Measurements from ENCODE around the gene ASNSD1. TPM values are rescaled to one million over a fixed set of nuclear protein-coding genes. Genes with fewer than 3 reads are reported as not detected.
"Not testable (repeated sequence)": the region's sequence is repeated elsewhere in the genome, so short reads cannot be mapped to it uniquely, and the experiment has no call there.

ASNSD1 gene
- total RNA-seq, 2 donors from 2014 or later = 48.2 to 59.3 TPM

DNA sequence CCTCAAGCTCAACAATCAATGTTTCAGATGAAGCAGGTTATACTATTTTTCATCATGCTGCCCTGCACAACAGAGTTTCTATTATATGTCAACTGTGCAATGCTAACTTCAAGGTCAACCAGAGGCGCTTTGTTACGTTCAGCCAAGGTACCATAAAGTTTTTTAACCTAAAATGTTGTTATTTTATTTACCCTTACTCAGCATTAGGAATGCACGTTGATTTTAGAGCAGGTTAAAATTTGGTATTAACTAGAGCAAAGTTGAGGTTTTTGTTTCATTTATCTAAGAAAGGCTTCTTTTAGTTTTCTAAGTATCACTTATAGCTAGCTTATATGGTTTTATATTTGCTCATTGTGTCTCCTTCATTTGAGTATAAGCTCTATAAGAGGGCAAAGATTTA lies 35.0 kb downstream of the ASNSD1 start:
- Histone ChIP-seq H3K4me3 (no peak overlapping the region), H3K27me3 (replicated peaks; ENCODE audit: insufficient read depth) (no peaks in the 10 kb centered on the region), H3K36me3 (no peaks in the 10 kb centered on the region), H3K9me3 (no peaks in the 10 kb centered on the region), H3K4me1 (ENCODE audit: control insufficient read depth in 1 of 2, low read depth in 2 of 2) (no peaks in the 10 kb centered on the region), H3K27ac (no peak overlapping the region)
- DNase-seq (ENCODE audit: low spot score) = no peak
- TF ChIP-seq, protein P1, sequence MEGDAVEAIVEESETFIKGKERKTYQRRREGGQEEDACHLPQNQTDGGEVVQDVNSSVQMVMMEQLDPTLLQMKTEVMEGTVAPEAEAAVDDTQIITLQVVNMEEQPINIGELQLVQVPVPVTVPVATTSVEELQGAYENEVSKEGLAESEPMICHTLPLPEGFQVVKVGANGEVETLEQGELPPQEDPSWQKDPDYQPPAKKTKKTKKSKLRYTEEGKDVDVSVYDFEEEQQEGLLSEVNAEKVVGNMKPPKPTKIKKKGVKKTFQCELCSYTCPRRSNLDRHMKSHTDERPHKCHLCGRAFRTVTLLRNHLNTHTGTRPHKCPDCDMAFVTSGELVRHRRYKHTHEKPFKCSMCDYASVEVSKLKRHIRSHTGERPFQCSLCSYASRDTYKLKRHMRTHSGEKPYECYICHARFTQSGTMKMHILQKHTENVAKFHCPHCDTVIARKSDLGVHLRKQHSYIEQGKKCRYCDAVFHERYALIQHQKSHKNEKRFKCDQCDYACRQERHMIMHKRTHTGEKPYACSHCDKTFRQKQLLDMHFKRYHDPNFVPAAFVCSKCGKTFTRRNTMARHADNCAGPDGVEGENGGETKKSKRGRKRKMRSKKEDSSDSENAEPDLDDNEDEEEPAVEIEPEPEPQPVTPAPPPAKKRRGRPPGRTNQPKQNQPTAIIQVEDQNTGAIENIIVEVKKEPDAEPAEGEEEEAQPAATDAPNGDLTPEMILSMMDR (IDR thresholded peaks at IDR 0.05) = no peak
- ATAC-seq (ENCODE audit: insufficient number of reproducible peaks, low FRiP score, low read depth) = no peak

DNA sequence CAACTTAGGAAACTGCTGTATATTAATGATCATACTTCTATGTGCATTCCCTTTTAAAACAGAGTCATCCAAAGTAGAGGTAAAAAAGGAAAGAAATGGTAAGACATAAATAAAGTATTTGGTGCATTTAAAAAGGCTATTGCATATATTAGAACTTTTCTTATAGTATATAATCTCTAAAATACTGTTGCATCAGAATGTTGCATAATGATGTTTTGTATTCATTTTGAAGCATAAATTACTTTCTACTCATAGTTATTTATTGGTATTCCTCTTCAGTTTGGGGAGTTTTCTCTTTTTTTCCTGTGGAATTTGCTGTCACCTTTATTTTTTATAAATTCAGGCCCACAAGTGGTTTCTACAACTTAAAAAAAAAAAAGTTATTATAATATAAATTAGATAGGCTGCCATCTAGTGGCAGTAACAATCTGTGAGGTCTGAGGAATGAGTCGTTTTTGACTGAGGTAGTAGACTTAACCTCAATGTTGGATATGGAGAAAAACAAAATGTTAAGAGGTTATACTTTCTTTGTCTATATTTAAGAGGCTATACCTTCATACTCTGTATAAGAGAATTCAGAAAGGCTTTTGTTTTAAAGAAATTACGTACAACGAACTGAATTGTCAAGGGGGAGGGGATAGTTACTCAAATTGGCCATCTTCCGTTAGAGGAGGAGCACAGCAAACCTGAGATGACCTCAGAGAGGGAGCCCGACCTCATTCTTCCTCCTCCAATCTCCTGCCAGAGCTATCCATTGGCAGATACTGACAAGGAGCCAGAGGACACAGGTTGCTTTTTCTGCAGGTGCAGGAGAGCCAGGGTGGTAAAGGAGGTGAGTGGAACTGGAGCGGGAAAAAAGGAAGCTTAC lies 37.0 kb downstream of the ASNSD1 start:
- no peaks in the 10 kb centered on the region for H3K27me3 ChIP-seq (replicated peaks; ENCODE audit: insufficient read depth)
- TF ChIP-seq, protein P1 (IDR thresholded peaks at IDR 0.05) = peak; percentile 62
- no peaks in the 10 kb centered on the region for H3K36me3 ChIP-seq
- H3K4me1 ChIP-seq (ENCODE audit: control insufficient read depth in 1 of 2, low read depth in 2 of 2) = no peaks in the 10 kb centered on the region
- H3K9me3 ChIP-seq = no peaks in the 10 kb centered on the region
- DNase-seq (ENCODE audit: low spot score) (peak; percentile 33), ATAC-seq (ENCODE audit: insufficient number of reproducible peaks, low FRiP score, low read depth) (no peak)
- H3K4me3 ChIP-seq = no peak overlapping the region
- H3K27ac ChIP-seq = no peak overlapping the region

- Histone ChIP-seq H3K4me3 (no peak overlapping the region), H3K36me3 (peaks cover 6% of the 10 kb centered on the region), H3K27ac (no peak overlapping the region), H3K27me3 (replicated peaks; ENCODE audit: insufficient read depth) (no peaks in the 10 kb centered on the region), H3K4me1 (ENCODE audit: control insufficient read depth in 1 of 2, low read depth in 2 of 2) (no peaks in the 10 kb centered on the region), H3K9me3 (no peaks in the 10 kb centered on the region)
- no peak for ATAC-seq (ENCODE audit: insufficient number of reproducible peaks, low FRiP score, low read depth)
- DNase-seq (ENCODE audit: low spot score) = no peak
- TF ChIP-seq, protein P1 (IDR thresholded peaks at IDR 0.05) = no peak
Observed at GRCh38 chr2:189700681-189701080, 39.4 kb downstream of the ASNSD1 start.

DNA sequence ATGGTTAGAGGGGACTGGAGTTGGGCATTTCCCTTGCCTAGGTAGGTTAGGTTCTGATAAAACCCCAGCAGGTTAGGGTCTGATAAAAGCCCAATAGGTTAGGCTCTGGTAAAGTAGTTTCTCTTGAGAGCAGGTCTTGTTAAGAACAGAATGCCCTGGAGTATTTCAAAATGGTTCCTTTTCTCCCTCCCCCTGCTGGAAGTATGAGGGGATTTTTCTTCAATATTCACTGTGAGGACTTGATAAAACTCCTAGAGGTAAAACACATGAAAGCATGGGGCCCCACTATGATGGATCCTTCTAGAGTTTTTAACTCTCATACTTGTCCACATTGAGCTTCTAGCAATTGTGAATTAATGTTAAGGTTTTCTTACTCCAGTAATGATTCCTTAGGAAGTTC lies 40.8 kb downstream of the ASNSD1 start:
- DNase-seq (ENCODE audit: low spot score) (no peak), ATAC-seq (ENCODE audit: insufficient number of reproducible peaks, low FRiP score, low read depth) (no peak)
- H3K4me1 ChIP-seq (ENCODE audit: control insufficient read depth in 1 of 2, low read depth in 2 of 2) = no peaks in the 10 kb centered on the region
- TF ChIP-seq, protein P1 (IDR thresholded peaks at IDR 0.05) = no peak
- no peaks in the 10 kb centered on the region for H3K9me3 ChIP-seq
- peaks cover 11% of the 10 kb centered on the region for H3K36me3 ChIP-seq
- no peaks in the 10 kb centered on the region for H3K27me3 ChIP-seq (replicated peaks; ENCODE audit: insufficient read depth)
- no peak overlapping the region for H3K4me3 ChIP-seq
- H3K27ac ChIP-seq = no peak overlapping the region

- Histone ChIP-seq H3K9me3 (no peaks in the 10 kb centered on the region), H3K4me1 (ENCODE audit: control insufficient read depth in 1 of 2, low read depth in 2 of 2) (no peaks in the 10 kb centered on the region), H3K27me3 (replicated peaks; ENCODE audit: insufficient read depth) (no peaks in the 10 kb centered on the region), H3K36me3 (peaks cover 17% of the 10 kb centered on the region), H3K27ac (no peak overlapping the region), H3K4me3 (no peak overlapping the region)
- TF ChIP-seq, protein P1 (IDR thresholded peaks at IDR 0.05) = no peak
- DNase-seq (ENCODE audit: low spot score) = no peak
- no peak for ATAC-seq (ENCODE audit: insufficient number of reproducible peaks, low FRiP score, low read depth)
Observed at GRCh38 chr2:189709501-189710221, 48.4 kb downstream of the ASNSD1 start.

DNA sequence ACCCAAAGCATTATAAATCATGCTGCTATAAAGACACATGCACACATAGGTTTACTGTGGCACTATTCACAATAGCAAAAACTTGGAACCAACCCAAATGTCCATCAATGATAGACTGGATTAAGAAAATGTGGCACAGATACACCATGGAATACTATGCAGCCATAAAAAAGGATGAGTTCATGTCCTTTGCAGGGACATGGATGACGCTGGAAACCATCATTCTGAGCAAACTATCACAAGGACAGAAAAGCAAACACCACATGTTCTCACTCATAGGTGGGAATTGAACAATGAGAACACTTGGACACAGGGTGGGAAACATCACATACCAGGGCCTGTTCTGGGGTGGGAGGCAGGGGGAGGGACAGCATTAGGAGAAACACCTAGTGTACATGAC lies 56.3 kb downstream of the ASNSD1 start:
- ATAC-seq (ENCODE audit: insufficient number of reproducible peaks, low FRiP score, low read depth); H3K9me3 ChIP-seq; H3K4me3 ChIP-seq; H3K4me1 ChIP-seq (ENCODE audit: control insufficient read depth in 1 of 2, low read depth in 2 of 2); DNase-seq (ENCODE audit: low spot score); H3K36me3 ChIP-seq; H3K27ac ChIP-seq; H3K27me3 ChIP-seq (replicated peaks; ENCODE audit: insufficient read depth): not testable (repeated sequence)

Measured in thoracic aorta (tissue), 2 donors.